DOHH2 (cell line): ENCODE results near the gene DGUOK.

Experiments
- H3F3A ChIP-seq: fragments of 200-600 bp; sonication (generic), shearing (Covaris generic); 2 replicates; pipeline ENCODE4 v1.6.0; 2016; ENCODE audit warnings: antibody characterized with exemption, mild to moderate bottlenecking; ENCODE audit not compliant: control insufficient read depth, insufficient read depth
- H3K27ac ChIP-seq: fragments of 200-600 bp; sonication (generic); 2 replicates; pipeline ENCODE4 v1.5.1; 2014; ENCODE audit warnings: low read depth, mild to moderate bottlenecking, low read length, moderate library complexity
- H3K27me3 ChIP-seq: fragments of 200-600 bp; sonication (generic); 2 replicates; pipeline ENCODE4 v1.6.1; 2014; ENCODE audit warnings: mild to moderate bottlenecking, low read length, mixed read lengths; ENCODE audit not compliant: control insufficient read depth
- H3K36me3 ChIP-seq: fragments of 200-600 bp; sonication (generic); 2 replicates; pipeline ENCODE4 v1.6.1; 2014; ENCODE audit warnings: mild to moderate bottlenecking, low read length, moderate library complexity, mixed read lengths; ENCODE audit not compliant: control insufficient read depth
- H3K4me1 ChIP-seq: fragments of 200-600 bp; sonication (generic); 2 replicates; pipeline ENCODE4 v1.6.1; 2014; ENCODE audit warnings: mild to moderate bottlenecking, low read length, mixed read lengths; ENCODE audit not compliant: control insufficient read depth
- H3K4me2 ChIP-seq: fragments of 200-600 bp; sonication (generic); 2 replicates; pipeline ENCODE4 v1.6.0; 2014; ENCODE audit warnings: mild to moderate bottlenecking, low read length, moderate library complexity
- H3K4me3 ChIP-seq: fragments of 200-600 bp; sonication (generic); 2 replicates; pipeline ENCODE4 v1.5.1; 2014; ENCODE audit warnings: mild to moderate bottlenecking, low read length, mixed read lengths
- H3K79me2 ChIP-seq: fragments of 200-600 bp; sonication (generic); 2 replicates; pipeline ENCODE4 v1.6.1; 2014; ENCODE audit warnings: mild to moderate bottlenecking, low read length, mixed read lengths; ENCODE audit not compliant: control insufficient read depth
- H3K9me2 ChIP-seq: fragments of 200-600 bp; sonication (generic); replicated peaks from 2 replicates; pipeline ENCODE4 v1.6.1; 2014; ENCODE audit warnings: mild to moderate bottlenecking, low read length, mixed read lengths; ENCODE audit not compliant: control insufficient read depth
- H3K9me3 ChIP-seq: fragments of 200-600 bp; sonication (generic); 2 replicates; pipeline ENCODE4 v1.6.1; 2014; ENCODE audit warnings: antibody characterized with exemption, low read length, mixed read lengths; ENCODE audit not compliant: control insufficient read depth, insufficient read depth
- H4K20me1 ChIP-seq: fragments of 200-600 bp; sonication (generic); 2 replicates; pipeline ENCODE4 v1.6.0; 2014; ENCODE audit warnings: low read depth, mild to moderate bottlenecking, antibody characterized with exemption, low read length, moderate library complexity; ENCODE audit not compliant: control insufficient read depth, insufficient read depth
- CTCF ChIP-seq: fragments of 200-600 bp; sonication (generic); IDR thresholded peaks from one replicate; pipeline ENCODE4 v1.5.1; 2014; ENCODE audit warnings: antibody characterized with exemption, mild to moderate bottlenecking, low read depth, low read length; ENCODE audit not compliant: poor library complexity, severe bottlenecking
- EZH2phosphoT487 ChIP-seq: fragments of 200-600 bp; sonication (generic); IDR thresholded peaks from 2 replicates; pipeline ENCODE4 v1.6.1; 2017; ENCODE audit warnings: borderline replicate concordance, mild to moderate bottlenecking, antibody characterized with exemption, low read length, moderate library complexity, mixed read lengths

Gene DGUOK

GRCh38 chr2:73911548-73912208 lies 15.0 kb upstream of the DGUOK start:
- Histone ChIP-seq H3K27me3 (no peaks in the 10 kb centered on the region), H3K79me2 (no peaks in the 10 kb centered on the region), H3K9me3 (no peaks in the 10 kb centered on the region), H3K4me3 (no peak overlapping the region), H3K4me1 (peaks cover 5% of the 10 kb centered on the region), H3F3A (no peaks in the 10 kb centered on the region), H4K20me1 (no peaks in the 10 kb centered on the region), H3K27ac (no peak overlapping the region), H3K9me2 (no peaks in the 10 kb centered on the region), H3K4me2 (no peak overlapping the region), H3K36me3 (no peaks in the 10 kb centered on the region)
- no peak for TF ChIP-seq EZH2phosphoT487
- TF ChIP-seq CTCF, result no peak

- Histone ChIP-seq H3K9me2 (no peaks in the 10 kb centered on the region), H4K20me1 (no peaks in the 10 kb centered on the region), H3F3A (no peaks in the 10 kb centered on the region), H3K9me3 (no peaks in the 10 kb centered on the region), H3K36me3 (no peaks in the 10 kb centered on the region), H3K4me1 (no peaks in the 10 kb centered on the region), H3K4me2 (no peak overlapping the region), H3K4me3 (no peak overlapping the region), H3K27me3 (no peaks in the 10 kb centered on the region), H3K79me2 (no peaks in the 10 kb centered on the region), H3K27ac (no peak overlapping the region)
- no peak for TF ChIP-seq CTCF
- no peak for TF ChIP-seq EZH2phosphoT487
Measured at GRCh38 chr2:73913414-73914054, 13.1 kb upstream of the DGUOK start.

- Histone ChIP-seq H4K20me1 (no peaks in the 10 kb centered on the region), H3K4me2 (no peak overlapping the region)
Measured at GRCh38 chr2:73914667-73915066, 12.0 kb upstream of the DGUOK start.

More at GRCh38 chr2:73914667-73915066, 12.0 kb upstream of the DGUOK start:
- Histone ChIP-seq H3K4me1 (no peaks in the 10 kb centered on the region), H3K79me2 (no peaks in the 10 kb centered on the region), H3K27me3 (no peaks in the 10 kb centered on the region), H3F3A (no peaks in the 10 kb centered on the region), H3K9me3 (no peaks in the 10 kb centered on the region), H3K4me3 (no peak overlapping the region), H3K27ac (no peak overlapping the region), H3K36me3 (no peaks in the 10 kb centered on the region), H3K9me2 (no peaks in the 10 kb centered on the region)
- no peak for TF ChIP-seq EZH2phosphoT487
- TF ChIP-seq CTCF, result no peak
